ENCODE data around the gene LONRF3. TPM values are rescaled to one million over a fixed set of nuclear protein-coding genes. Genes with fewer than 3 reads are reported as not detected.

The LONRF3 gene
- total and polyA plus RNA-seq, 5 donors, result 2.1 to 8.2 (median 5.5) TPM

GRCh38 chrX:119040432-119040831 is 66.0 kb downstream of the LONRF3 start:
- intact Hi-C loops (cut with DNase I), result no loop called here
- DNase-seq, result no peak
- Histone ChIP-seq H3K27me3 (ENCODE audit: control insufficient read depth, insufficient read depth) (no peaks in the 10 kb centered on the region), H3K9me3 (ENCODE audit: control insufficient read depth, low read length) (no peaks in the 10 kb centered on the region), H3K4me1 (ENCODE audit: control insufficient read depth, insufficient read depth, low read length) (no peaks in the 10 kb centered on the region), H3K4me3 (ENCODE audit: low read length) (no peak overlapping the region), H3K27ac (ENCODE audit: low read length) (no peak overlapping the region)
- 35% methylated on average over 6 of the region's 6 CpGs for WGBS
- ATAC-seq, result no peak

DNA sequence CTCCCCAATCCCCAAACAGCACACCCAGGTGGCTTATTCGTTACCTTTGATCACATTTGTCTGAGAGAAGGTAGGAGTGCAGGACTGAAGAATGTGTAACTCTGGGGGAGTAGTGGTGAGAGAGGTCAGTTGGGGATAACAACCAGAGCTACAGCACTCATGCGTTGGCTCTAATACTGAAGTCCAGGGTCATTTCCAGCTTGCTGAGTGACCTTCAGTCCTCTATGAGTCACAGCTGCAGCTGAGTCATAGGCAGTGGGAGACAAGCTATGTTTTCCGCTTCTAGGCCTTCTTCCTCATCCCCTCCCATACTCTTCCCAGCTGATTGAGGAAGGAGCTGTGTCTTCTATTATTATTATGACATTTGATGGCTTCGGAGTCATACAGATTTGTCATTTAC is 66.8 kb downstream of the LONRF3 start:
- DNase-seq, result peak in 2 of 3 donors; percentile 61 to 68

GRCh38 chrX:119042040-119042439 is 67.6 kb downstream of the LONRF3 start:
- WGBS, result 92% methylated on average over 3 of the region's 3 CpGs
- DNase-seq (no peak), ATAC-seq (no peak)
- H3K27ac ChIP-seq (ENCODE audit: low read length), result no peak overlapping the region
- no peaks in the 10 kb centered on the region for H3K9me3 ChIP-seq (ENCODE audit: control insufficient read depth, low read length)
- no peaks in the 10 kb centered on the region for H3K4me1 ChIP-seq (ENCODE audit: control insufficient read depth, insufficient read depth, low read length)
- H3K4me3 ChIP-seq (ENCODE audit: low read length), result no peak overlapping the region
- intact Hi-C loops (cut with DNase I), result no loop called here
- H3K27me3 ChIP-seq (ENCODE audit: control insufficient read depth, insufficient read depth), result no peaks in the 10 kb centered on the region

More for the DNA sequence above, 66.8 kb downstream of the LONRF3 start:
- WGBS, result 23% methylated on average over 4 of the region's 4 CpGs
- H3K4me1 ChIP-seq (ENCODE audit: control insufficient read depth, insufficient read depth, low read length), result no peaks in the 10 kb centered on the region
- intact Hi-C loops (cut with DNase I), result no loop called here
- H3K27me3 ChIP-seq (ENCODE audit: control insufficient read depth, insufficient read depth), result no peaks in the 10 kb centered on the region
- ATAC-seq, result peak; percentile 97 to 98
- H3K27ac ChIP-seq (ENCODE audit: low read length), result peak overlapping the region; percentile 50
- no peak overlapping the region for H3K4me3 ChIP-seq (ENCODE audit: low read length)
- no peaks in the 10 kb centered on the region for H3K9me3 ChIP-seq (ENCODE audit: control insufficient read depth, low read length)

GRCh38 chrX:119042996-119043395 is 68.6 kb downstream of the LONRF3 start:
- WGBS, result 97% methylated on average over 1 of the region's 1 CpG
- Histone ChIP-seq H3K27me3 (ENCODE audit: control insufficient read depth, insufficient read depth) (no peaks in the 10 kb centered on the region), H3K9me3 (ENCODE audit: control insufficient read depth, low read length) (no peaks in the 10 kb centered on the region), H3K27ac (ENCODE audit: low read length) (no peak overlapping the region), H3K4me1 (ENCODE audit: control insufficient read depth, insufficient read depth, low read length) (no peaks in the 10 kb centered on the region), H3K4me3 (ENCODE audit: low read length) (no peak overlapping the region)
- no peak for ATAC-seq
- intact Hi-C loops (cut with DNase I), result no loop called here
- no peak for DNase-seq

- H3K9me3 ChIP-seq (ENCODE audit: control insufficient read depth, low read length), result no peaks in the 10 kb centered on the region
- intact Hi-C loops (cut with DNase I), result no loop called here
- no peak overlapping the region for H3K4me3 ChIP-seq (ENCODE audit: low read length)
- DNase-seq, result no peak
- H3K27ac ChIP-seq (ENCODE audit: low read length), result no peak overlapping the region
- H3K27me3 ChIP-seq (ENCODE audit: control insufficient read depth, insufficient read depth), result no peaks in the 10 kb centered on the region
- 95% methylated on average over 2 of the region's 2 CpGs for WGBS
- ATAC-seq, result no peak
- no peaks in the 10 kb centered on the region for H3K4me1 ChIP-seq (ENCODE audit: control insufficient read depth, insufficient read depth, low read length)
Measured at GRCh38 chrX:119045884-119046283, 71.5 kb downstream of the LONRF3 start.

GRCh38 chrX:119055687-119056086 is 81.3 kb downstream of the LONRF3 start:
- peaks cover 1% of the 10 kb centered on the region for H3K4me1 ChIP-seq (ENCODE audit: control insufficient read depth, insufficient read depth, low read length)

GRCh38 chrX:119062750-119063374 is 88.4 kb downstream of the LONRF3 start:
- 51% methylated on average over 6 of the region's 6 CpGs for WGBS
- Histone ChIP-seq H3K27me3 (ENCODE audit: control insufficient read depth, insufficient read depth) (no peaks in the 10 kb centered on the region), H3K27ac (ENCODE audit: low read length) (no peak overlapping the region), H3K4me3 (ENCODE audit: low read length) (no peak overlapping the region), H3K9me3 (ENCODE audit: control insufficient read depth, low read length) (no peaks in the 10 kb centered on the region), H3K4me1 (ENCODE audit: control insufficient read depth, insufficient read depth, low read length) (no peaks in the 10 kb centered on the region)
- DNase-seq, result no peak
- intact Hi-C loops (cut with DNase I), result no loop called here
- ATAC-seq, result no peak

More at GRCh38 chrX:119055687-119056086, 81.3 kb downstream of the LONRF3 start:
- ATAC-seq (peak; percentile 55 to 90), DNase-seq (peak; percentile 19 to 72 (median 57))
- no peak overlapping the region for H3K4me3 ChIP-seq (ENCODE audit: low read length)
- H3K27me3 ChIP-seq (ENCODE audit: control insufficient read depth, insufficient read depth), result no peaks in the 10 kb centered on the region
- intact Hi-C loops (cut with DNase I), result no loop called here
- 54% methylated on average over 2 of the region's 2 CpGs for WGBS
- H3K9me3 ChIP-seq (ENCODE audit: control insufficient read depth, low read length), result no peaks in the 10 kb centered on the region
- peak overlapping the region; percentile 10 for H3K27ac ChIP-seq (ENCODE audit: low read length)

DNA sequence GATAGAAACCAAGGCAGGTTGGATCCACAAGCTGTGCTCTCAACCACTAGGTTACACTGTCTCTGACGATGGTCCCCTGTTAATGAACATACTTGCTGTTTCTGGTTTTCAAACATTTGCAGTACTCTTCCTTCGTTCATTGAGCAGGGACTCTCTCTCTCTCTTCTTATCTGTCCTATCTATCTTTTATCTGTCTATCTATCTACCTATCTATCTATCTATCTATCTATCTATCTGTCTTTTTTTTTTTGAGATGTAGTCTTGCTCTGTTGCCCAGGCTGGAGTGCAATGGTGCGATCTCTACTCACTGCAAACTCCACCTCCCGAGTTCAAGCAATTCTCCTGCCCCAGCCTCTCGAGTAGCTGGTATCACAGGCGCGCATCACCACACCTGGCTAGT is 89.0 kb downstream of the LONRF3 start:
- H3K27ac ChIP-seq (ENCODE audit: low read length), result no peak overlapping the region
- H3K27me3 ChIP-seq (ENCODE audit: control insufficient read depth, insufficient read depth), result no peaks in the 10 kb centered on the region
- 94% methylated on average over 7 of the region's 7 CpGs for WGBS
- intact Hi-C loops (cut with DNase I), result no loop called here
- no peaks in the 10 kb centered on the region for H3K9me3 ChIP-seq (ENCODE audit: control insufficient read depth, low read length)
- DNase-seq (no peak), ATAC-seq (no peak)
- H3K4me1 ChIP-seq (ENCODE audit: control insufficient read depth, insufficient read depth, low read length), result no peaks in the 10 kb centered on the region
- no peak overlapping the region for H3K4me3 ChIP-seq (ENCODE audit: low read length)

GRCh38 chrX:119067023-119067739 is 92.8 kb downstream of the LONRF3 start:
- H3K4me3 ChIP-seq (ENCODE audit: low read length), result no peak overlapping the region
- no peaks in the 10 kb centered on the region for H3K4me1 ChIP-seq (ENCODE audit: control insufficient read depth, insufficient read depth, low read length)
- intact Hi-C loops (cut with DNase I), result loop anchor here (5.0 kb wide), 3 partner anchors 60 to 230 kb away; no protein-coding TSS in a partner anchor
- no peaks in the 10 kb centered on the region for H3K9me3 ChIP-seq (ENCODE audit: control insufficient read depth, low read length)
- ATAC-seq (peak; percentile 67 to 71), DNase-seq (peak; percentile 52 to 80 (median 75))
- H3K27me3 ChIP-seq (ENCODE audit: control insufficient read depth, insufficient read depth), result no peaks in the 10 kb centered on the region
- H3K27ac ChIP-seq (ENCODE audit: low read length), result no peak overlapping the region
- 4% methylated on average over 7 of the region's 7 CpGs for WGBS
